ENCODE measurements around the gene UIMC1. TPM values are rescaled to one million over a fixed set of nuclear protein-coding genes. Genes with fewer than 3 reads are reported as not detected.

Gene UIMC1
- total RNA-seq, 6 experiments from 2014 or later = 8.4 to 15.6 (median 13.0) TPM

GRCh38 chr5:176879663-176880361, 126.8 kb downstream of the UIMC1 start:
- no peak for TF ChIP-seq CTCF (IDR thresholded peaks at IDR 0.05)
- ATAC-seq (no peak), DNase-seq (peak in 1 of 3 donors; percentile 47)
- WGBS (ENCODE audit: insufficient coverage, low coverage, low lambda C conversion rate, missing lambda C conversion rate) = no CpG with 5 or more reads among the region's 23 CpGs
- Histone ChIP-seq H3K4me1 (no peaks in the 10 kb centered on the region), H3K9me3 (no peaks in the 10 kb centered on the region), H3K27me3 (no peaks in the 10 kb centered on the region), H3K27ac (no peak overlapping the region), H3K4me3 (no peak overlapping the region), H3K36me3 (no peaks in the 10 kb centered on the region)
- intact Hi-C loops (cut with DNase I) = no loop called here

- intact Hi-C loops (cut with DNase I) = no loop called here
- Histone ChIP-seq H3K4me3 (no peak overlapping the region), H3K27ac (no peak overlapping the region), H3K27me3 (no peaks in the 10 kb centered on the region), H3K36me3 (no peaks in the 10 kb centered on the region), H3K9me3 (no peaks in the 10 kb centered on the region), H3K4me1 (no peaks in the 10 kb centered on the region)
- WGBS (ENCODE audit: insufficient coverage, low coverage, low lambda C conversion rate, missing lambda C conversion rate) = 43% methylated on average over 4 of the region's 23 CpGs
- DNase-seq (no peak), ATAC-seq (no peak)
- no peak for TF ChIP-seq POLR2A (IDR thresholded peaks at IDR 0.05)
- no peak for TF ChIP-seq CTCF (IDR thresholded peaks at IDR 0.05)
These were observed 127.5 kb downstream of the UIMC1 start for GRCh38 chr5:176878906-176879662.

GRCh38 chr5:176878463-176878862, 128.1 kb downstream of the UIMC1 start:
- WGBS (ENCODE audit: insufficient coverage, low coverage, low lambda C conversion rate, missing lambda C conversion rate) = 79% methylated on average over 6 of the region's 12 CpGs
- intact Hi-C loops (cut with DNase I) = no loop called here
- DNase-seq = no peak
- H3K4me3 ChIP-seq = no peak overlapping the region
- H3K4me1 ChIP-seq = no peaks in the 10 kb centered on the region
- no peak for ATAC-seq
- TF ChIP-seq CTCF (IDR thresholded peaks at IDR 0.05) (no peak), POLR2A (IDR thresholded peaks at IDR 0.05) (no peak)
- no peaks in the 10 kb centered on the region for H3K27me3 ChIP-seq
- no peak overlapping the region for H3K27ac ChIP-seq
- no peaks in the 10 kb centered on the region for H3K36me3 ChIP-seq
- no peaks in the 10 kb centered on the region for H3K9me3 ChIP-seq

- Histone ChIP-seq H3K27me3 (no peaks in the 10 kb centered on the region), H3K9me3 (no peaks in the 10 kb centered on the region), H3K4me1 (no peaks in the 10 kb centered on the region), H3K36me3 (no peaks in the 10 kb centered on the region), H3K27ac (no peak overlapping the region), H3K4me3 (no peak overlapping the region)
- TF ChIP-seq POLR2A (IDR thresholded peaks at IDR 0.05) = no peak
- no peak for TF ChIP-seq CTCF (IDR thresholded peaks at IDR 0.05)
- 39% methylated on average over 3 of the region's 21 CpGs for WGBS (ENCODE audit: insufficient coverage, low coverage, low lambda C conversion rate, missing lambda C conversion rate)
- ATAC-seq (no peak), DNase-seq (no peak)
- intact Hi-C loops (cut with DNase I) = no loop called here
These were observed 128.7 kb downstream of the UIMC1 start for GRCh38 chr5:176877793-176878331.

All from right lobe of liver (tissue), 6 donors.